ENCODE data around the gene EDC3. TPM values are rescaled to one million over a fixed set of nuclear protein-coding genes. Genes with fewer than 3 reads are reported as not detected.
A peak's percentile ranks its signal among the peaks of the same experiment; 100 is the strongest.

Gene EDC3
- total RNA-seq, 1 donor: 3.7 TPM

- Histone ChIP-seq H3K9me3 (ENCODE audit: low read depth, low read length) (no peaks in the 10 kb centered on the region), H3K27me3 (ENCODE audit: insufficient read depth, low read length) (no peaks in the 10 kb centered on the region), H3K4me3 (ENCODE audit: low read length) (peak overlapping the region; percentile 99), H3K4me1 (ENCODE audit: insufficient read depth, low read length) (peaks cover 46% of the 10 kb centered on the region)
Observed at GRCh38 chr15:74616996-74617395, 78.8 kb downstream of the EDC3 start.

DNA sequence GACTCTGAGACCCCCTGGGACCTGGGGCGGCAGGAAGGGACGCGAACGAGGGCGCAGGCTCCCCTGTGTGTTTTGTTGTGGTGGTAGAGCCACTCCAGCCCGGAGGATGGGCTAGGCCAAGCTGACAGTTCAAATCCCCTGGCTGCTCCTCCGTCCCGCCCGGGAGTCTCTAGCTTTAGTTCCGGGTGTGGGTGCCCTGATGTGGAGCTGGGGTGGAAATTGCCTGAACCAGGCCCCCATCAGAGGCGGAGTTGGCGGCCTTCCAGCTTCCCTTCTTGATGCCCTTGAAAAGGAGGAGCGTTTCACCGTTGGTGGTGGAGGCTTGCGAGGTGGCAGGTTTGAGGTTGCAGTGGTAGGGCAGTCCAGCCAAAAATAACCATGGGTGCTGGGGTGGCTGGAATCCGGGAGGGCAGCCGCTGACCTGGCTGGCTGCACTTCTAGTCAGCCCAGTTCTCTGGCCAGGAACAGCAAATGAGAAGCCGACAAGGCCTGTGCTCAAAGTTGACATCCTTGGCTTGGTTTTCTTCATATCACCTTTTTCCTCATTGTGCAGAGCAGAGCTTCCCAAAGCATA lies 79.4 kb downstream of the EDC3 start:
- Histone ChIP-seq H3K4me3 (ENCODE audit: low read length) (peak overlapping the region; percentile 99), H3K9me3 (ENCODE audit: low read depth, low read length) (no peaks in the 10 kb centered on the region), H3K27me3 (ENCODE audit: insufficient read depth, low read length) (no peaks in the 10 kb centered on the region), H3K4me1 (ENCODE audit: insufficient read depth, low read length) (peaks cover 46% of the 10 kb centered on the region)

- no peaks in the 10 kb centered on the region for H3K9me3 ChIP-seq (ENCODE audit: low read depth, low read length)
- peak within 1 kb of the TSS; percentile 99 for H3K4me3 ChIP-seq (ENCODE audit: low read length)
- H3K27me3 ChIP-seq (ENCODE audit: insufficient read depth, low read length): no peaks in the 10 kb centered on the region
- peaks cover 44% of the 10 kb centered on the region for H3K4me1 ChIP-seq (ENCODE audit: insufficient read depth, low read length)
Observed at GRCh38 chr15:74615508-74616365, 80.1 kb downstream of the EDC3 start, which contains the start of gene CLK3. Gene CLK3, plus strand, starts transcription at chr15:74615836. Its CDS starts 3,361 bp downstream, at chr15:74619197.

DNA sequence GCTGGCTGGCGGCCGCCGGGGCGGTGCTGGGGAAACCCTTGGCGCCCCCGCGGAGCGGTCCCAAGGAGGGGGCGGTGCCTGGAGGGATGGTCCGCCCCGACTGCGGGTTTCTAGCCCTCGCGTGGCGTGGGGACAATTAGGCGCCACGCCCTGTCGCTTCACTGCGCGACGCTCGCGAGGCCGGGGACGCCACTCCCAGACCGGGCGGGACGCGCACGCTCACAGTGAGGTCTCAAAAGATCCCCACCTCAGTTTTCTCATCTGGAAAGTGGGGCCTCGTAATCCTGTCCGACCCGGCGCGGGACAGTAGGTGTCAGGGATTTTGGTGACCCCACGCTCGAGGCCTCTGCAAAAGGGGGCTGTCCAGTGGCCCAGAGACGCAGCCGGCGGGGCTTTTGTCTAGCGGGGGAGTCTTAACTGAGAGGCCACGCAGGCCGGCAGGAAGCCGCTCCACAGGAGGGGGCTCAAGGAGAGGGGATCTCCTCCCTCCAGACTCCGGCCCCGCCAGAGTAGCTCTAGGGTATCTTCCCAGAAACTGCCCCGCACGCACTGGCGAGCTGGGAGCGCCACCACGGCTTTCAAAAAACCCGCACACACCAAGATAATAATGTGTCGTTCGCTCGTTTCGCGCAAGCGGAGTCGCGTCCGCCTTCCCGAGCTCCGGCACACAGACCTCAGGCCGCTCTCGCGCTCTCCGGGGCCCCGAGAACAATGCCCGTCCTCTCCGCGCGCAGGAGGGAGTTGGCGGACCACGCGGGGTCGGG lies 80.9 kb downstream of the EDC3 start:
- Histone ChIP-seq H3K9me3 (ENCODE audit: low read depth, low read length) (no peaks in the 10 kb centered on the region), H3K27me3 (ENCODE audit: insufficient read depth, low read length) (no peaks in the 10 kb centered on the region), H3K4me1 (ENCODE audit: insufficient read depth, low read length) (peaks cover 41% of the 10 kb centered on the region), H3K4me3 (ENCODE audit: low read length) (peak overlapping the region; percentile 99)

DNA sequence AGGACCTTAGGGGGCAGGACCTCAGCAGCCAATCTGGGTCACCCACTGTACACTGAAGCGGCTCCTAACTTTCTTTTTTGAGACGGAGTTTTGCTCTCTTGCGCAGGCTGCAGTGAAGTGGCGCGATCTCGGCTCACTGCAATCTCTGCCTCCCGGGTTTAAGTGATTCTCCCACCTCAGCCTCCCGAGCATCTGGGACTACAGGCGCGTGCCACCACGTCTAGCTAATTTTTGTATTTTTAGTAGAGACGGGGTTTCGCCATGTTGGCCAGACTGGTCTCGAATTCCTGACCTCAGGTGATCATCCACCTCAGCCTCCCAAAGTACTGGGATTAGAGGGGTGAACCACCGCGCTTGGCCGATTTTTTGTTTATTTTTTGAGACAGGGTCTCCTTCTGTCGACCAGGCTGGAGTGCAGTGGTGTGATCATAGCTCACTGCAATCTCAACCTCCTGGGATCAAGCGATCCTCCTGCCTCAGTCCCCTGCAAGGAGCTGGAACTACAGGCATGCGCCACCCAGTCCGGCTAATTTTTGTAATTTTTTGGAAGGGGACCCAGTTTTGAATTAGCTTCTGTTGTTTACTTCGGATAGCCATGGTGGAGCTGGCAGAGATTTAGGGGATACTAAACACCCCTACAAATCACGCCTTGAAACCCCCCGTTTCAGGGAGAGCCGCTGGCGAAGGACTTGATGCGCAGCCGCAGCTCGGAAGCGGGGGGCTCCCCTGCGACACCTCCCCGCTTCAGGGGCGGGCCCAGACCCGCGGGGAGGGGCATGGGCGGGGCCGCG lies 81.7 kb downstream of the EDC3 start:
- no peaks in the 10 kb centered on the region for H3K27me3 ChIP-seq (ENCODE audit: insufficient read depth, low read length)
- H3K4me1 ChIP-seq (ENCODE audit: insufficient read depth, low read length): peaks cover 41% of the 10 kb centered on the region
- H3K9me3 ChIP-seq (ENCODE audit: low read depth, low read length): no peaks in the 10 kb centered on the region
- peak overlapping the region; percentile 99 for H3K4me3 ChIP-seq (ENCODE audit: low read length)

DNA sequence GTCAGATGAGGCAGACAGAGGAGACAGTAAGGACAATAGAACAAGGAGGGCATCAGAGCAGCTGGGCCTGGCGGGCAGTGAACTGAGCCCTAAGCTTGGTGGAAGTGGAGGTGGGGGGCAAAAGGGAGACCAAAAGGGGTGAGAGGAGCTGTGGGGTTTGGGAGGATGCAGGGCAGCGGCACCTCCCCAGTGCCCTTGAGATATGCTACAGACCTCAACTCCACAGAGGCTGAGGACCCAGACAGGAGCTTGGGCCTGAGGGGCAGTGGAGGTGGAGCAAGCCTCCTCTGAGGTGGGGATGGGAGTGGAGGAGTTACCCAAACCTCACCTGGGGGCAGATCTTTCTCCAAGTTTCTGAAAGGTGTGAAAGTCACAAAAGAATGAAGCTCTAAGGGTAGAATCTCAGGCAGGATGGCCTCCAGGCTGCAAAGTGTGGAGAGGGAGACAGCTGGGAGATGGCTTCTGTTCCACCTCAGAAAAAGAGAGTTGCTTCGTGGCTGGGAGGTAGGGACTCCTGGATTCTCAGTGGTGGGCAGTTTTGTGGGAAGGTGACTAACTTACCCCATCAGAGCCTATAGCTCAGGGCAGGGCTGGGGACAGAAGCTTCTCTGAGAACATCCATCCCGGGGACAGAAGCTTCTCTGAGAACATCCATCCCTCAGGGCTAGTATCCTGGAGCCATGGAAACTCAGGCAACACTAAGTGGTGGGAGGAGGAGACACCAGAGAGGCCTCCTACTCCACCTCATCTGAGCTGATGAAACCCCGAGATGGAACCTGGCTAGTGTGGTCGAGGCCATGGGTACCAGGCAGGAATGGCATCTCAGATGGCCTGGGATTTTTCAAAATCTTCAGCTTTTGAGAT lies 82.5 kb downstream of the EDC3 start:
- Histone ChIP-seq H3K4me1 (ENCODE audit: insufficient read depth, low read length) (peaks cover 33% of the 10 kb centered on the region), H3K4me3 (ENCODE audit: low read length) (no peak overlapping the region), H3K27me3 (ENCODE audit: insufficient read depth, low read length) (no peaks in the 10 kb centered on the region), H3K9me3 (ENCODE audit: low read depth, low read length) (no peaks in the 10 kb centered on the region)

- Histone ChIP-seq H3K27me3 (ENCODE audit: insufficient read depth, low read length) (no peaks in the 10 kb centered on the region), H3K4me1 (ENCODE audit: insufficient read depth, low read length) (peaks cover 27% of the 10 kb centered on the region), H3K4me3 (ENCODE audit: low read length) (no peak overlapping the region), H3K9me3 (ENCODE audit: low read depth, low read length) (no peaks in the 10 kb centered on the region)
Observed at GRCh38 chr15:74612677-74613076, 83.1 kb downstream of the EDC3 start.

DNA sequence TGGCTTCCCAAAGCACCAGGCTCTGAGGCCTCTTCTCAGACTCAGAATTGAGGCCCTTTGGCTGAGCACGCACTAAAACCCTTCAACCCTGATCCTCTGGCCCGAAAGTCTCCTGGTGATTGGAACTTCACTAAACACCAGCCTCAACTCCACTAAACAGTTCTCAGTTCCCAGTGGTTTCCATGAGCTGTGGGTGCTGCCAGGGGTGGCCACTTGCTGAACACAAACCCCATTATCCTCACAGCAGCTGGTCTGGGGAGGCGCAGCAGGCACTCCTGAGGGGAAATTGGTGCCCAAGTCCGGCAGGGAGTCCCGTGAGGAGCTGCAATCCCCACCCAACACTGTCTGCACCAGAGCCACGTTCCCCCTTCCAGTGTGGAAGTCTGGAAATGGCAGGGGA lies 84.0 kb downstream of the EDC3 start:
- Histone ChIP-seq H3K9me3 (ENCODE audit: low read depth, low read length) (no peaks in the 10 kb centered on the region), H3K4me1 (ENCODE audit: insufficient read depth, low read length) (peaks cover 18% of the 10 kb centered on the region)

DNA sequence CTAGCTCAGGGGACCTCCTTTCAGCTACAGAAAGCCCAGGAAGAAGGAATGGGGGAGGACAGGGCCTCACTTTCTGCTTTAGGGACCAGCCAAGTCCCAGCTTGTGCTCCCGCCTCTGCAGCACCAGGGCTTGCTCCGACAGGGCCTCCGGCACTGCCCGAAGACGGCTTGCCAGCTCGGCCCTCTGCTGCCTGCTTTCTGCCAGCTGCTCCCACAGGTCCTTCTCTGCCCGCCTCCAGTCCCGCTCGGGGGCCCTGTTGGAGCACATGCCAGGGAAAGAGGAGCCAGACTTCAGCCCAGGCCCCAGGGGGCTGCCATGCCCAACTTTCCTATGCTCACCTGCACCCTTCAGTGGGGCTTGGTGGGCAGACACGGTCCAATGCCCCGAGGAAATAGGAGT lies 84.5 kb downstream of the EDC3 start:
- H3K4me1 ChIP-seq (ENCODE audit: insufficient read depth, low read length): peaks cover 13% of the 10 kb centered on the region
- no peak overlapping the region for H3K4me3 ChIP-seq (ENCODE audit: low read length)
- no peaks in the 10 kb centered on the region for H3K9me3 ChIP-seq (ENCODE audit: low read depth, low read length)

More for the DNA sequence above, 84.0 kb downstream of the EDC3 start:
- Histone ChIP-seq H3K27me3 (ENCODE audit: insufficient read depth, low read length) (no peaks in the 10 kb centered on the region), H3K4me3 (ENCODE audit: low read length) (no peak overlapping the region)

GRCh38 chr15:74610302-74610951 lies 85.4 kb downstream of the EDC3 start:
- no peaks in the 10 kb centered on the region for H3K9me3 ChIP-seq (ENCODE audit: low read depth, low read length)
- H3K4me3 ChIP-seq (ENCODE audit: low read length): no peak overlapping the region
- peaks cover 12% of the 10 kb centered on the region for H3K4me1 ChIP-seq (ENCODE audit: insufficient read depth, low read length)
- H3K27me3 ChIP-seq (ENCODE audit: insufficient read depth, low read length): no peaks in the 10 kb centered on the region

More for the DNA sequence above, 84.5 kb downstream of the EDC3 start:
- H3K27me3 ChIP-seq (ENCODE audit: insufficient read depth, low read length): no peaks in the 10 kb centered on the region

GRCh38 chr15:74609938-74610301 lies 85.9 kb downstream of the EDC3 start:
- H3K4me3 ChIP-seq (ENCODE audit: low read length): no peak overlapping the region
- H3K4me1 ChIP-seq (ENCODE audit: insufficient read depth, low read length): peaks cover 9% of the 10 kb centered on the region
- H3K27me3 ChIP-seq (ENCODE audit: insufficient read depth, low read length): no peaks in the 10 kb centered on the region
- H3K9me3 ChIP-seq (ENCODE audit: low read depth, low read length): no peaks in the 10 kb centered on the region

GRCh38 chr15:74608786-74609185 lies 87.0 kb downstream of the EDC3 start:
- H3K4me1 ChIP-seq (ENCODE audit: insufficient read depth, low read length): no peaks in the 10 kb centered on the region
- no peaks in the 10 kb centered on the region for H3K9me3 ChIP-seq (ENCODE audit: low read depth, low read length)
- H3K4me3 ChIP-seq (ENCODE audit: low read length): no peak overlapping the region
- H3K27me3 ChIP-seq (ENCODE audit: insufficient read depth, low read length): no peaks in the 10 kb centered on the region

- Histone ChIP-seq H3K27me3 (ENCODE audit: insufficient read depth, low read length) (no peaks in the 10 kb centered on the region), H3K4me1 (ENCODE audit: insufficient read depth, low read length) (no peaks in the 10 kb centered on the region), H3K9me3 (ENCODE audit: low read depth, low read length) (no peaks in the 10 kb centered on the region), H3K4me3 (ENCODE audit: low read length) (no peak overlapping the region)
Observed at GRCh38 chr15:74605795-74606150, 90.1 kb downstream of the EDC3 start.
